Endothelial cell of umbilical vein (primary cell): Measurements from ENCODE around the gene NGRN. TPM values are rescaled to one million over a fixed set of nuclear protein-coding genes. Genes with fewer than 3 reads are reported as not detected.
"Not testable (repeated sequence)": the region's sequence is repeated elsewhere in the genome, so short reads cannot be mapped to it uniquely, and the experiment has no call there.

Experiments used
- BruUV-seq: library from RNA; stranded (reverse); fragments of 400-500 nt; replicated peaks from 2 replicates; lab custom pipeline; 2021; lab: Mats Ljungman, UMichigan
- CTCF ChIA-PET: fragments of 300-600, 350-600 bp; sonication (Branson Sonifier 250); formaldehyde crosslinking; loops from one replicate; lab custom pipeline; 2021; ENCODE audit warnings: antibody characterized with exemption, inconsistent platforms; lab: Charles Lee
- POLR2A ChIA-PET: fragments of 300-600, 350-600 bp; sonication (Branson Sonifier 250); formaldehyde crosslinking; loops from one replicate; lab custom pipeline; 2021; ENCODE audit warnings: antibody characterized with exemption, inconsistent platforms; lab: Charles Lee
- DNase-seq: peaks from one replicate; pipeline ENCODE4 v3.0.0-alpha.2; 2011; ENCODE audit warnings: low read depth, low spot score
- FAIRE-seq: peaks from 2 replicates; lab custom pipeline; 2011; peaks lifted over from hg19 to GRCh38; lab: Jason Lieb, UNC
- H2AFZ ChIP-seq: 2 replicates; pipeline ENCODE4 v1.6.0; 2012; ENCODE audit warnings: low read depth, low read length, control low read depth, inconsistent platforms
- H3K27ac ChIP-seq: 2 replicates; pipeline ENCODE4 v1.5.1; 2011; ENCODE audit warnings: low read depth, mild to moderate bottlenecking, control low read depth, low read length, moderate library complexity; ENCODE audit not compliant: insufficient read depth
- H3K27me3 ChIP-seq, 2 experiments: 2 replicates each; pipeline versions ENCODE4 v1.6.0 to v1.6.1; 2011; ENCODE audit warnings: low read length in 2 of 2, mixed read lengths in 1 of 2; ENCODE audit not compliant: control insufficient read depth in 2 of 2, insufficient read depth in 2 of 2
- H3K36me3 ChIP-seq, 2 experiments: 2 replicates in 1 of 2; 3 replicates in 1 of 2; pipeline ENCODE4 v1.5.1; 2011; ENCODE audit warnings: low read length in 2 of 2, mild to moderate bottlenecking in 1 of 2, moderate library complexity in 1 of 2; ENCODE audit not compliant: control insufficient read depth in 2 of 2, insufficient read depth in 2 of 2; ENCODE audit errors: extremely low read depth in 1 of 2
- H3K4me1 ChIP-seq: 3 replicates; pipeline ENCODE4 v1.5.1; 2011; ENCODE audit warnings: mild to moderate bottlenecking, low read length; ENCODE audit not compliant: control insufficient read depth, insufficient read depth; ENCODE audit errors: extremely low read depth
- H3K4me2 ChIP-seq: 2 replicates; pipeline ENCODE4 v1.6.1; 2011; ENCODE audit warnings: low read length, control low read depth, mixed read lengths; ENCODE audit not compliant: insufficient read depth
- H3K4me3 ChIP-seq, 3 experiments: fragments of 200-600 bp in 1 of 3; sonication (generic), shearing (Covaris generic) in 1 of 3; replicated peaks in 1 of 3; 2 replicates each; pipeline ENCODE4 v1.5.1; 2011 to 2016; ENCODE audit warnings: control low read depth in 3 of 3, low read length in 3 of 3, mild to moderate bottlenecking in 2 of 3, inconsistent platforms in 1 of 3, low read depth in 1 of 3, moderate library complexity in 1 of 3; ENCODE audit not compliant: insufficient read depth in 1 of 3
- H3K79me2 ChIP-seq: 2 replicates; pipeline ENCODE4 v1.6.0; 2012; ENCODE audit warnings: low read length, inconsistent platforms; ENCODE audit not compliant: control insufficient read depth, insufficient read depth
- H3K9ac ChIP-seq: replicated peaks from 2 replicates; pipeline ENCODE3; 2011; ENCODE audit warnings: low read length, control low read depth; ENCODE audit not compliant: insufficient read depth; ENCODE audit errors: extremely low read depth
- H3K9me1 ChIP-seq: replicated peaks from 3 replicates; pipeline ENCODE4 v1.6.0; 2011; ENCODE audit warnings: mild to moderate bottlenecking, low read length; ENCODE audit not compliant: control insufficient read depth, insufficient read depth; ENCODE audit errors: extremely low read depth
- H3K9me3 ChIP-seq: replicated peaks from 2 replicates; pipeline ENCODE4 v1.5.1; 2012; ENCODE audit warnings: low read length, inconsistent platforms; ENCODE audit not compliant: control insufficient read depth, insufficient read depth
- H4K20me1 ChIP-seq: replicated peaks from 2 replicates; pipeline ENCODE3; 2011; ENCODE audit warnings: mild to moderate bottlenecking, low read length; ENCODE audit not compliant: control insufficient read depth, insufficient read depth; ENCODE audit errors: extremely low read depth
- EZH2 ChIP-seq: IDR thresholded peaks from 2 replicates; pipeline ENCODE4 v1.6.1; 2012; ENCODE audit warnings: borderline replicate concordance, low read depth, mild to moderate bottlenecking, moderate library complexity, low read length, inconsistent platforms; ENCODE audit not compliant: severe bottlenecking
- FOS ChIP-seq: IDR thresholded peaks from 2 replicates; pipeline ENCODE4 v1.6.1; 2011; ENCODE audit warnings: mild to moderate bottlenecking, low read length, moderate library complexity, borderline replicate concordance; ENCODE audit not compliant: insufficient read depth
- GATA2 ChIP-seq: IDR thresholded peaks from 2 replicates; pipeline ENCODE4 v1.7.0; 2011; ENCODE audit warnings: low read depth, mild to moderate bottlenecking, moderate library complexity, mixed read lengths, low read length; ENCODE audit not compliant: insufficient read length, insufficient read depth
- JUN ChIP-seq: IDR thresholded peaks from 2 replicates; pipeline ENCODE4 v1.6.1; 2011; ENCODE audit warnings: borderline replicate concordance, low read depth; ENCODE audit not compliant: insufficient read length, insufficient read depth
- MAX ChIP-seq: IDR thresholded peaks from 2 replicates; pipeline ENCODE4 v1.6.1; 2011; ENCODE audit not compliant: insufficient read depth, insufficient read length
- MYC ChIP-seq: IDR thresholded peaks from one replicate; pipeline ENCODE4 v1.6.1; 2011; ENCODE audit warnings: mild to moderate bottlenecking, low read depth, low read length
- POLR2A ChIP-seq: IDR thresholded peaks from 2 replicates; pipeline ENCODE4 v1.6.1; 2012; ENCODE audit warnings: low read depth, mild to moderate bottlenecking, control low read depth, low read length
- POLR2AphosphoS5 ChIP-seq: IDR thresholded peaks from 2 replicates; pipeline ENCODE4 v1.6.1; 2012; ENCODE audit warnings: low read depth, mild to moderate bottlenecking, control low read depth, low read length, moderate library complexity; ENCODE audit not compliant: insufficient read depth
- dilution Hi-C: fragments of 300-500 bp; cut with MboI; formaldehyde crosslinking; loops from one replicate; pipeline ENCODE4 v1.15.0; 2019; ENCODE audit warnings: low sequenced_read_pairs; ENCODE audit not compliant: extremely low pct_ligation_motif_present
- intact Hi-C: fragments of 100-400 bp; cut with micrococcal nuclease; formaldehyde crosslinking; loops from one replicate; pipeline ENCODE4 v1.10.0; 2022
- polyA plus RNA-seq, 4 experiments: library from polyadenylated mRNA; depleted of rRNA in 3 of 4; stranded (reverse) in 3 of 4; unstranded in 1 of 4; fragments of >200 nt; gene quantifications; 2 replicates each; pipeline versions ENCODE4 v1.2.1 to v1.2.3, GENCODE V29; 2011 to 2012; ENCODE audit warnings: missing spikeins in 1 of 4
- total RNA-seq: library from RNA; stranded (reverse); gene quantifications from 2 replicates; pipeline ENCODE4 v1.2.3, GENCODE V29; 2021
- TF ChIP-seq, protein P1 (sequence below), 2 donors: IDR thresholded peaks; 1 replicate in 1 of 2; 2 replicates in 1 of 2; pipeline ENCODE4 v1.5.1; 2011; ENCODE audit warnings: low read length in 2 of 2, mild to moderate bottlenecking in 2 of 2, moderate library complexity in 2 of 2, control low read depth in 1 of 2, inconsistent platforms in 1 of 2, low read depth in 1 of 2; ENCODE audit not compliant: insufficient read depth in 1 of 2; ENCODE audit errors: extremely low read depth in 1 of 2

NGRN gene
- total and polyA plus RNA-seq, 2 donors (not counting 3 experiments of a cell fraction or from before 2014, with no cell fraction given) = 28.9 to 56.5 TPM

GRCh38 chr15:90305355-90305754 is 39.9 kb downstream of the NGRN start:
- H3K9me3 ChIP-seq, H3K4me3 ChIP-seq, H3K27ac ChIP-seq, DNase-seq, H3K36me3 ChIP-seq, H3K4me1 ChIP-seq, H3K27me3 ChIP-seq, intact Hi-C loops, FAIRE-seq, POLR2A ChIA-PET, dilution Hi-C loops, H3K4me2 ChIP-seq, H3K79me2 ChIP-seq, H4K20me1 ChIP-seq, H3K9ac ChIP-seq, H2AFZ ChIP-seq, H3K9me1 ChIP-seq, BruUV-seq: not testable (repeated sequence)
- CTCF ChIA-PET = interaction anchor here (0.6 to 3.1 kb wide), 4 partner anchors 11 to 177 kb away, joined by 3 to 13 read pairs (median 3); no protein-coding TSS in a partner anchor

DNA sequence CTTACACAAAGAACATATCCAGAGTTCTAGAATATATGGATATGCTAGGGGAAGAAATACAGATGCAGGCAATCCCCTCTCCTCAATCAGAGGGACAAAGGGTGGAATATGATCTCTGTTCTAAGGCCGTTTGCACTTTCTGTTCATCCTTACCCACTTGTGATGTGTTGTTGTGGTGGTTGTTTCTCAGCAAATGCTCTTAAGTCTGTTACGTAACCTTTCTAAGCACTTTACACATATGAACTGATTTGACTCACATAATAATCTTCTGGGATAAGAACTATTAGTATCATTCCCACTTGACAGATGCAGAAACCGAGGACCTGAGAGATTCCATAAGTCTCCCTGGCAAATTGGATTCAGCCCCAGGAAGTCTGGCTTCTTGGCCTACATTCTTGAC is 40.5 kb downstream of the NGRN start:
- dilution Hi-C loops = no loop called here
- no peak for DNase-seq
- Histone ChIP-seq H3K4me3 (no peak overlapping the region), H3K79me2 (no peaks in the 10 kb centered on the region), H3K36me3 (no peaks in the 10 kb centered on the region), H3K27me3 (no peaks in the 10 kb centered on the region), H2AFZ (no peak overlapping the region), H3K9me1 (no peaks in the 10 kb centered on the region), H3K9me3 (no peaks in the 10 kb centered on the region), H3K4me1 (no peaks in the 10 kb centered on the region), H4K20me1 (no peaks in the 10 kb centered on the region), H3K27ac (no peak overlapping the region), H3K9ac (no peak overlapping the region), H3K4me2 (no peak overlapping the region)
- TF ChIP-seq POLR2AphosphoS5 = no peak
- TF ChIP-seq, protein P1, sequence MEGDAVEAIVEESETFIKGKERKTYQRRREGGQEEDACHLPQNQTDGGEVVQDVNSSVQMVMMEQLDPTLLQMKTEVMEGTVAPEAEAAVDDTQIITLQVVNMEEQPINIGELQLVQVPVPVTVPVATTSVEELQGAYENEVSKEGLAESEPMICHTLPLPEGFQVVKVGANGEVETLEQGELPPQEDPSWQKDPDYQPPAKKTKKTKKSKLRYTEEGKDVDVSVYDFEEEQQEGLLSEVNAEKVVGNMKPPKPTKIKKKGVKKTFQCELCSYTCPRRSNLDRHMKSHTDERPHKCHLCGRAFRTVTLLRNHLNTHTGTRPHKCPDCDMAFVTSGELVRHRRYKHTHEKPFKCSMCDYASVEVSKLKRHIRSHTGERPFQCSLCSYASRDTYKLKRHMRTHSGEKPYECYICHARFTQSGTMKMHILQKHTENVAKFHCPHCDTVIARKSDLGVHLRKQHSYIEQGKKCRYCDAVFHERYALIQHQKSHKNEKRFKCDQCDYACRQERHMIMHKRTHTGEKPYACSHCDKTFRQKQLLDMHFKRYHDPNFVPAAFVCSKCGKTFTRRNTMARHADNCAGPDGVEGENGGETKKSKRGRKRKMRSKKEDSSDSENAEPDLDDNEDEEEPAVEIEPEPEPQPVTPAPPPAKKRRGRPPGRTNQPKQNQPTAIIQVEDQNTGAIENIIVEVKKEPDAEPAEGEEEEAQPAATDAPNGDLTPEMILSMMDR (IDR thresholded peaks at IDR 0.05; ENCODE audit: extremely low read depth in 1 of 2, insufficient read depth in 1 of 2, low read depth in 1 of 2, low read length in 2 of 2) = no peak
- TF ChIP-seq POLR2A = no peak
- TF ChIP-seq FOS = no peak
- TF ChIP-seq MYC = no peak
- TF ChIP-seq EZH2 = no peak
- no peak for TF ChIP-seq GATA2
- no peak for TF ChIP-seq MAX
- no peak for TF ChIP-seq JUN
- ChIA-PET CTCF (interaction anchor here (1.1 to 3.1 kb wide), 6 partner anchors 10 to 139 kb away, joined by 3 to 13 read pairs (median 4); no protein-coding TSS in a partner anchor), POLR2A (no interaction called here)
- intact Hi-C loops = no loop called here
- BruUV-seq = no TSS peak
- no peak for FAIRE-seq
